GM18505 (cell line): ENCODE measurements around the gene WDFY3.

Source experiments
- ATAC-seq: cut with Tn5 transposase; IDR thresholded peaks from one replicate; pipeline ENCODE4 v1.9.1; 2021; ENCODE audit not compliant: unreplicated experiment
- POLR2A ChIP-seq: IDR thresholded peaks from 4 replicates; pipeline ENCODE4 v1.6.1; 2011; ENCODE audit warnings: borderline replicate concordance; ENCODE audit not compliant: insufficient read depth, insufficient read length; ENCODE audit errors: extremely low read depth

WDFY3 gene

GRCh38 chr4:84966382-84967242 lies at the start of gene WDFY3:
TSS of gene WDFY3 (minus strand) at chr4:84966690. CDS start at chr4:84860591, 106,099 bp downstream.
- no peak for TF ChIP-seq POLR2A
- ATAC-seq: no peak

GRCh38 chr4:85005865-85006377 lies 39.4 kb upstream of the WDFY3 start:
- no peak for ATAC-seq
- TF ChIP-seq POLR2A: no peak

DNA sequence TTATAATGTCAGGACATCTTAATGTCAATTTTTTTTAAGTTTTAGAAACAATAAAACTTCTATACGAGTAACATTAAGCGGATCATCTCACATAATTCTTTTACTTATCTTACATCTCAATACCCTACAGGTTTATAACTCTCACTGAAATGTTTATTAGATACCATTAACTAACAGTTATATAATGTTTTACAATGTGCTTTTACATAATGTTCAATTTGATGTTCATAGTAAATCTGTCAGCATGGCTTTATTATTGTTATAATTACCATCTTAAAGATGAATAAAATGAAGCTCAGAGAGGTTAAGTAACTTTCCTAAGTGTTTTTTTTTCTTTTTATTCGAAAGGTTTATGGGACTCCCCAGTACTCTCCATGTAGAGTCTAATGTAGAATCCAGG lies 33.9 kb upstream of the WDFY3 start:
- no peak for ATAC-seq
- TF ChIP-seq POLR2A: no peak

DNA sequence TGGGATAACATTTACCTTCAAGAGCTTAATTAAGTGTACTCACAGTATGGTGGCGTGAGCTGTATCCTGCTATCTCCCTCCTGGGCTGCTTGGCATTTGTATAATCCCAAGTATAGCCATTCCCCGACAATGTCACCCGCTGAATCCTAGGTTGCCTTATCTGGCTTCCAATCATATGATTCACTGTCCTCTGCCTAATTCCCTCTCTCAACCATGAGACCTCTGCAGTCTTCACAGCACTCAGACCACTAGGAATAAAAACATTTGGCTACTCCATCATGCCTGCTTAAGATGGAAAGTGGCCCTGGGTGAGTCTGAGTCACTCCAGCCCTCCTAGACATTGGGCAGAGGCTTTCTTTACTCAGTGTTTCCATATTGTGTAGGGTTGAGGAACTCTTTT lies 28.9 kb upstream of the WDFY3 start:
- ATAC-seq: no peak
- no peak for TF ChIP-seq POLR2A

GRCh38 chr4:84994280-84994679 lies 27.8 kb upstream of the WDFY3 start:
- TF ChIP-seq POLR2A: no peak
- ATAC-seq: no peak

GRCh38 chr4:84985952-84986351 lies 19.5 kb upstream of the WDFY3 start:
- ATAC-seq: no peak
- TF ChIP-seq POLR2A: no peak

- TF ChIP-seq POLR2A: no peak
- ATAC-seq: no peak
These were observed 10.9 kb upstream of the WDFY3 start for GRCh38 chr4:84977396-84977795.

DNA sequence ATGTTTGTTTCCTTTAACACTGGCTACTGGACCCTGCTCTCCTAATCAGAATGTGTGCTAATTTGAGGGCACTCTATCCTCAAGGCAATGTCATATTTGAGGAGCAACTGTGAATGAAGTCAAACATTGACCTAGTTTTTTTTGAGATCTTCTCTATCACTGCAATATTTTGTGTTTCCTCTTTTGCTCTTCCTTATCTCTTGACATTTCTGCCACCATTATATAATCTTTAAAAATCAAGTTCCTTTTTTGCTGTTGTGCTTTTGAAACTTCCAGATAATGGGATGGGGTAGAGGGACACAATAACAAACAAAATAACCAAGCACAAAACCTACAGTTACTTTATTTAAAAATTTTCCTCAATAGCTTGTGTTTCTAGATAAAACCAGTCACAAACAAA lies 7.4 kb upstream of the WDFY3 start:
- TF ChIP-seq POLR2A: no peak
- ATAC-seq: no peak

DNA sequence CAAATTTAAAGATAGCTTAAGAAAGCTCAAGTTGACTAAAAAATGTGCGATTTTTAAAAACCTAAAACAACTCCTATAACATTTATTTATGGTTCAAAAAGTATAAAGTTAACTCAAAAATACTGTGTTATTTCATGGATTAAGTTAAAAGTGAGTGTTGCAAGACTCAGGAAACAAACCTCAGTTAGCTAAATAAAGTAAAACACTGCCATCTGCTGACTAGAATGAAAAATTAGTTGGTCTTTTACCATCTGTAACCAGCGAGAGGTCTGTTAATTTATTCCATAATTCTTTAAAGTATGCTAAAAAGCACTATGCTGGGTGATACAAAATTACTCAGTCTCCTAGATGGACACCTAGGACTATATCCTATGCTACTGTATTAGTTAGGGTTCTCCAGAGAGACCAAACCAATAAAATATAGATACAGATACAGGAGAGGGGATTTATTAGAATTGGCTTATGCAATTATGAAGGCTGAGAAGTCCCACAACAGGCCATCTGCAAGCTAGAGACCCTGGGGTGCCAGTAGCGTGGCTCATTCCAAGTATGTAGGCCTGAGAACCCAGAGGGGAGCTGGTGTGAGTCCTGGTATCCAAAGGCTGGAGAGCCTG lies 4.9 kb upstream of the WDFY3 start:
- no peak for TF ChIP-seq POLR2A
- no peak for ATAC-seq

- TF ChIP-seq POLR2A: no peak
- no peak for ATAC-seq
These were observed 2.4 kb upstream of the WDFY3 start for GRCh38 chr4:84968925-84969324.

GRCh38 chr4:84967243-84967690 lies 777 bp upstream of the WDFY3 start:
- ATAC-seq: no peak
- TF ChIP-seq POLR2A: no peak

DNA sequence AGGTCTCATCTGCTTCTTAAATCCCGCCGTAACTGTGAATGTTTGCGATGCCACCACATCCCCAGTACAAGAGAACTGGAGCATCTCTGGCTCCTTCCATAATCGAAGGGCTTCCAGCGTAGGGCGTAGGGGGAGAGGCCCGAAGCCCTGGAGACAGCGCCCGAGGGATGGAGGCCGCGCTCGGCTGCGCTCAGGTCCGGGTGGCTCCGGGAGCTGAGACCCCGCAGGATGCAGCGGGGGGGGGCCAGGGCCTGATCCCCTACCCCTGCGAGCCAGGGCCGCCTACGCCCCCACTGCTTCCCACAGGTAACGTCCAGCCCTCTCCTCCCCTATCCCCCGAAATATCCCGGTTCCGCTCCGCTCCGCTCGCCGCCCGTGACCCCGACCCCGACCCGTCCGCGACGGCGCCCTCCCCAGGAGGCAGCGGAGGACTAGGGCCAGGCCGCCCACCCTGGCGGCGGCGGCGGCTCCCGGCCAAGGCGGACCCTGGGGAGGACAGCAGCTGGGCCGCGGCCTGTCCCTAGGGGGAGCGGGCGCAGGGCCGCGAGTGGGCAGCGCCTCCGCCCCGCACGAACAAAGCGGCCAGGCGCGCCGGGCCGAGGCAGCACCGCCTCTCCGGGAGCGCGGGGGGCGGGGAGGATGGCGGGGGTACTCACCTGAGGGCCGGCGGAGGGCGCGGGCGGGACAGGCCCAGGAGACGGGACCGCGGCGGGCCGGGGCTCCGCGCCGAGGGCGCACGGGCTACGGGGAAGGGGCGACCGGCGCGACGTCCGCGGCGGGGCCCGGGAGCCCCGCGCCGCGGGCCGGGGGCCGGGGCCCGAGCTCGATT lies 723 bp downstream of the WDFY3 start:
- no peak for TF ChIP-seq POLR2A
- no peak for ATAC-seq

DNA sequence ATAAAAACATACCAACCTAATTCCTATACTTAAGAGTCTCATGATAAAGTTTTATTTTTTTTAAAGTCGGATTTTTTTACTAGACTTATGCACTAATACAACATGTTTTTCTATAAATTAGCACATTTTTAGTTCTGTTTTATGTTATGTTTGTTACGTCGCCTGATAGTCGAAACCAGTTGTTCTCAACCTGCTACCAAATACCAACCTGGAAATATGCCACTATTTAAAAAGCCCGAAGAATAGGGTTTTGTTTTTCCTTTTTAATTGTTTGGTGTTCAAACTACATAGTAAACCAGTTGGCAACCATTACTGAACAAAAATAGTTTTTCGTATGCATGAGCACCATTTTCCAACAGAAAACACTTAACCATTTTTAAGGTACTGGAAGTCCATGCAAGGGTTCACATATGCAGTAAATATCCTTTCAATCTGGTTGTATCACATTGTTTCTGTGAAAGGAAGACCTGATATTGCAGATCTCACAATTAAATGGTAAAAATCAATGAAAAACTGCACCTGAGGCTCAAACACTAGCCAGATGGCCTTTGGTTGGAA lies 1.4 kb downstream of the WDFY3 start:
- TF ChIP-seq POLR2A: no peak
- ATAC-seq: no peak

DNA sequence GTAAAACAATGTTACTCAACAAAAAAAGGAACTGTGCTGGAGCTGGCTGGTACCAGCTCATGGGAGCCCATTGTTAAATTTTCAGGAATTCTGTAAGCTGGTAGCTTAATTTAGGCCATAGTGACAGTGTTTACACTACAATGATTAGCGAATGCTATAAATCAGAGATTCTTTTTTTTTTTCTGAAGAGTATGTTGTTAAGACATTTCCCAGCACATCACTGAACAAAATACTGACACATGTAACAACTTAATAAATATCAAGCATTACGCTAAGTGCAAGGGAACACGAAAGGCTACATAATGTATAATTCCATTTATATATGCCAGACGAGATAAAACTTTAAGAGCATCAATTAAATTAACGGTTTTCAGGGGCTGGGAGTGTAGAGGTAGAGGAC lies 4.4 kb downstream of the WDFY3 start:
- no peak for TF ChIP-seq POLR2A
- no peak for ATAC-seq

DNA sequence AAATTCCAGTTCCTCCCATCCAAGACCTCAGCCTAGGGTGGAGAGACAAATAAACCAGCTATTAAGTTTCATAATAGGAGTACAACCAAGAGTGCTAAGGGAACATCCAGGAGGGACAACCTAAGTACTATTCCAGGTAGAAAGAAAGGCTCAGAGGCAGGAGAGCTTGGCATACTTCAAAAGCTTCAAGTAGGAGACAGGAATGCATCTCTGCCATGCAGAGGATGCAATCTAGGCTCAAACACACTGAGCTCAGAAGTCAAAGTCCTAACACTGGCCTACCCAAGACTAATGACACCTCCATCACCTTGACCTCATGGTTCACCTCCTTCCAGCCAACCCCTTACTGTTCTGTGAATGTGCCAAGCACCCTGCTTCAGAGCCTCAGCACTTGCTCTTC lies 8.1 kb downstream of the WDFY3 start:
- no peak for ATAC-seq

More for the DNA sequence above, 8.1 kb downstream of the WDFY3 start:
- no peak for TF ChIP-seq POLR2A
